Left hindlimb (tissue), 1 donor: ENCODE measurements around the gene PTDSS2.
"Not testable (repeated sequence)": the region's sequence is repeated elsewhere in the genome, so short reads cannot be mapped to it uniquely, and the experiment has no call there.

Experiments used
- DNase-seq: peaks from one replicate; pipeline ENCODE4 v3.0.0-alpha.2; 2018

PTDSS2 gene

GRCh38 chr11:449889-450808 lies at the start of gene PTDSS2:
TSS of gene PTDSS2 (plus strand) at chr11:450279. CDS start at chr11:450456, 177 bp downstream.
- peak; percentile 97 for DNase-seq

DNA sequence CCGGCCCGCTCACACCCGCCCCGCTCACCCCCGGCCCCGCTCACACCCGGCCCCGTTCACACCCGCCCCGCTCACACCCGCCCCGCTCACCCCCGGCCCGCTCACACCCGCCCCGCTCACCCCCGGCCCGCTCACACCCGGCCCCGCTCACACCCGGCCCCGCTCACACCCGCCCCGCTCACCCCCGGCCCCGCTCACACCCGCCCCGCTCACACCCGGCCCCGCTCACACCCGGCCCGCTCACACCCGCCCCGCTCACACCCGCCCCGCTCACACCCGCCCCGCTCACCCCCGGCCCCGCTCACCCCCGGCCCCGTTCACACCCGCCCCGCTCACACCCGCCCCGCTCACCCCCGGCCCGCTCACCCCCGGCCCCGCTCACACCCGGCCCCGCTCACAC lies 48.9 kb upstream of the PTDSS2 start:
- DNase-seq, result not testable (repeated sequence)

GRCh38 chr11:403021-403760 lies 46.9 kb upstream of the PTDSS2 start:
- DNase-seq, result no peak

- peak; percentile 24 for DNase-seq
These were observed 46.2 kb upstream of the PTDSS2 start for GRCh38 chr11:403761-404431.

DNA sequence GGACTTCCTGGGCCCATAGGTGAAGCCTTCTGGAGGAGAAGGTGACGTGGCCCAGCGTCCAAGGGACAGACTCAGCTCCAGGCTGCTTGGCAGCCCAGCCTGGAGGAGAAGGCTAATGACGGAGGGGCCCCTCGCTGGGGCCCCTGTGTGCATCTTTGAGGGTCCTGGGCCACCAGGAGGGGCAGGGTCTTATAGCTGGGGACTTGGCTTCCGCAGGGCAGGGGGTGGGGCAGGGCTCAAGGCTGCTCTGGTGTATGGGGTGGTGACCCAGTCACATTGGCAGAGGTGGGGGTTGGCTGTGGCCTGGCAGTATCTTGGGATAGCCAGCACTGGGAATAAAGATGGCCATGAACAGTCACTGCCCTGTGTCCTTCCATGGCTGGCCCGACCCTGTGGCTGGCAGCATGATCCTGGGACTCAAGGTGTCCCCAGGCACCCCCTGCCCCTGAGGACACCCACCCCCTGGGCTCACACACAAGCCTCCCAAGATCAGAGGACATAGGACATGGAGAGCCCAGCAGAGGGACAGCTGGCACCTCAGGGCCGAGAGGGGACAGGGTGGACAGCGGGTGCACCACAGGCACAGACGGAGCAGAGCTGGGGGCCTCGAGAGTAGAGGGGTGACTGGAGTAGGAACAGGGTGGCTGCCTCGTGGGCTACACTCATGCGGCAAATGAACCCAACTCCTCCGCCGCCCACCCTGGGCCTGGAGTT lies 45.4 kb upstream of the PTDSS2 start:
- DNase-seq, result peak; percentile 33

DNA sequence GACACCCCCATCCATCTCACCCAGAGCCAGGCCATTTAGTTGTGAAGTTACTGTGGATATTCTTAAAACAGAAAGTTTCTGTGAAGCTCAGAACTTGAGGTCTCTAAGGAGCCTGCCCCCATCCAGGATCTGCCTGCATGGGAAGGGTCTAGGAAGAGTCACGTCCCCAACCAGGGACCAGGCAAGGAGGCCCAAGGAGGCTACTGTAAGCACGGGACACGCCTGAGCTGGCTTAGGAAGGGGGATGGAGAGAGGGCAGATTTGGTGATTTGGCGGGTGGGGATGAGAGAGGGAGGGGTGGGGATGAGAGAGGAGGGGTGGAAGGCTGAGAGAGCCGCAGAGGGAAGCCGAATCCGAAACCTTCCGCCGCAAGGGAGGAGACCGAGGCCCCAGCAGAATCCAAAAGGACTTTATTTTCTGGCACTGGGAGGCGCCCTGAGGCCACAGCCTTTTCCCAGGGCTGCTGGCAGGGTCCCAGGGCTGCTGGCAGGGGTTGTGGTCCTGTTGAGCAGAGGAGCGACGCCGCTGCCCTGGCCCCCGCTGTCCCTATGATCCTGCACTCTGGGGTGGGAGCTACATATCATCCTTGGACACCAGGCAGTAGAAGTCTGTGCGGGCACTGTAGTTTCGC lies 44.6 kb upstream of the PTDSS2 start:
- peak; percentile 37 for DNase-seq

DNA sequence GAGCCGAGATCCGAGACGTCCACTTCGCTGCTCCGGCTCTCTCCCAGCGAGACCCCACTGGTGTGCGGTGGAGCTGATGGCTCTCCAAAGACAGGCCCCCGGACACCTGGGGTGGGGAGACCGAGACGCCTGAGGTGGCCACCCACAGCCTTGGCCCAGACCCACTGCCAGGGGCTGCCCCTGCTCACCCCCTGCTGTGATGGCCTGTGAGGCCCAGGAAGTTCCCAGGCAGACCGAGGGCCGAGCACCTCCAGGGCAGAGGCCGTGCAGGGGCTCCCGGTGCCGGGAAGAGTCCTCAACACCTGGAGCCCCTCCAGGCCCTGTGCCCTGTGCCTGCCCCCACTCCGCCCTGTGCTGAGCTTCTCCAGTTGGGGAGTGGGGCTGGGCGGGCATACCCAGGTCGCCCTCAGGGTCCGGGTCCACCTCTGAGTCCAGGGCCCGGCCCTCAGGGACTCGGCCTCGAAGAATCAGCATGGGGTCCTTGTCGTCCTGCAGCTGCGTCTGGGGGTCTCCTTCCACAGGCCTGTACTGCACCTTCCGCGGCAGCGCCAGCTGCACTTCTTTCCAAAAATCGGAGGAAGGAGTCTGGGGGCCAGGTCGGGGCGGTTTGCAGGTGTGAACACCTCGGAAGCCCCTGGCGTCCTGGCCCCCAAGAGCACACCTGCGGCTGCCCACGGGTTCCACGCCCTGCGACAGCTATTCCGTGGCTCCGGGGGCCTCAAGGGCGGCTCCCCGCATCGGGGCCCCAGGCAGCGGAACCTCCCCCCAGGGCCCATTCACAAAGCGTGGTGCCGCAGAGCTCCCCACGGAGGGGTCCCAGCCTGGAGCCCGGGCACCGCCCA lies 43.9 kb upstream of the PTDSS2 start:
- no peak for DNase-seq

GRCh38 chr11:406796-407650 lies 43.1 kb upstream of the PTDSS2 start:
- peak; percentile 81 for DNase-seq

DNA sequence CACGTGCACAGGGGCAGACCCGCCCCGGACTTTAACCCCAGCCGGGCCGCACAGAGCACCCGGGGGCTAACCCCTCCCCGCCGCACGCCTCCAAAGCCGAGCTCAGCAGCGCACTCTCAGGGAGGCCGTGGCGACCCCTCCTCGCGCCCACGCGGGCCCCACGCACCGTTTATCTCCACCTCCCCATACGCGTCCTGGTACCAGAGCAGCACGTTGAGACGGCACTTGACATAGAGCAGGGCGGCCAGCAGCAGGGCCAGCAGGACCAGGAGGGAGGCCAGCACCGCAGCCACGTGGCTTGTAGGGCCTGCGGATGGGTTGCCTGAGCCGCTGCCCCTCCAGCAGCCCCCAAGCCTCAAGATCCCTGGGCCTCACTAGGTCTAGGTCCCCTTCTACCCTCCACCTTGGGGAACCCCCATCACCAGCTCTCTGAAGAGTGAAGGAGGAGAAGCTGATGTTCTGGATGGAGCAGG lies 42.4 kb upstream of the PTDSS2 start:
- peak; percentile 21 for DNase-seq

DNA sequence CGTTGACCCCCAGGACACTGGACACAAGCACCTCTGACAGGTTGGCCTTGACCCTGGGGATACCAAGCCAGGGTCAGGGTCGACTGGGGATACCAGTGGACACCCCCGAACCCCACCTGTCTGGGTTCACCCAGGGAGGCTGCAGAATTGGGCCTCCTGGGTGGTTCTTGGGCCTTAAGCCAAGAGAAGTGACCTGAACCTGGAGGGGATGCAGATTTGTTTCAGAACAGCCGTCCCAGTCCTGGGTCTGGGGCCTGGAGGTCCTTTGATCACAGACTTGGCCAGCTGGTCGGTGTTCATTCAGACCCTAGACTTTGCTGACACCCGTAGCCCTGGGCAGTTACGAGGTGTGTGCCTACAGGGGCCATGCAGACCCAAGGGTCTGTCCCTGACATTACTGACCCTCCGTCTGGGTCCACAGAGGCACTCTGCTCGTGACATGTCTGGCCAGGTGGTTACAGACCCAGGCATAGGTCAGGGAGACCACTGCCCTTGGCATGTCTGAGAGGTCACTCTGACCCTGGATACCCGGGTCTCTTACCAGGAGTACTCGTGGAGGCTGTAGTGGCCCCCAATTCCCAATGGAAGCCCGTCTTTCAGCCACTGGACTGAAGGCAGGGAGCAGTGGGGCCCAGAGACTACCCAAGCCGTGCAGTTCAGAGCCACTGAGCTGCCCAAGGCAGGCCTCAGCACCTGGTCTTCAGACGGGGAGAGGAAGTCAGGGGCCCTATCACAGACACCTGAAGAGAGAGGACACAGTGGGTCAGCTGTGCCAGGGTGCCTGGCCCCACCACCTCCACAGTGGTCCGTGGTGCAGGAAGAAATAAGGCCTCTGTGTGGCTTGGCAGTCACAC lies 41.7 kb upstream of the PTDSS2 start:
- DNase-seq, result peak; percentile 19

DNA sequence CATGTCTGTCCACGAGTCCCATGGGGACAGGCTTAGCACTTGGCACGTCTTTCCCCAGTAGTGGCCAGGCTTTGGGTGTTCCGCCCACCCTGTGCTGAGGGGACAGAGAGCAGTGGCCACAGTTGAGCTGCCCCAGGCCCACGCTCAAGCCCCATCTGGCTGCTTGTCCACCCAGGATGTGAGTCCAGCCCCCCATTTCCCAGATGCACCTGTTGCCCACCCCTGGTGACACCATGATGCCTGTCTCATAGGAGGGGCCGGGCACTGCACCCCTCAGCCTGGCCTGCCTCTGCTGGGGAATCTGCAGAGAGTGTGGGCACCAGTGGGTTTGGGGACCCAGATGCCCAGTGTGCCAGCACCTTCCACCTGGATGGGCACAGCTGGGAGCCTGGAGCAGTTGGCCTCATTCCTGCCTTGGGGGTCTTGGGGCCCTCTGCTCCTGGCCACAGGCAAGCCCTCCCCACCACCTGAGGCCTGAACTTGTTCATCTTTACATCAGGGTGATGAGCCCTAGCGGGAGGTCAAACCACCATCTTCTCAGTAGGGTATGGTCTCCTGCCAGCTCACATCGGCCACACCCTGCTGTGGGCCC lies 41.0 kb upstream of the PTDSS2 start:
- DNase-seq, result peak; percentile 48

- peak; percentile 31 for DNase-seq
These were observed 40.2 kb upstream of the PTDSS2 start for GRCh38 chr11:409600-410483.

- DNase-seq, result not testable (repeated sequence)
These were observed 39.4 kb upstream of the PTDSS2 start for GRCh38 chr11:410711-411110.

DNA sequence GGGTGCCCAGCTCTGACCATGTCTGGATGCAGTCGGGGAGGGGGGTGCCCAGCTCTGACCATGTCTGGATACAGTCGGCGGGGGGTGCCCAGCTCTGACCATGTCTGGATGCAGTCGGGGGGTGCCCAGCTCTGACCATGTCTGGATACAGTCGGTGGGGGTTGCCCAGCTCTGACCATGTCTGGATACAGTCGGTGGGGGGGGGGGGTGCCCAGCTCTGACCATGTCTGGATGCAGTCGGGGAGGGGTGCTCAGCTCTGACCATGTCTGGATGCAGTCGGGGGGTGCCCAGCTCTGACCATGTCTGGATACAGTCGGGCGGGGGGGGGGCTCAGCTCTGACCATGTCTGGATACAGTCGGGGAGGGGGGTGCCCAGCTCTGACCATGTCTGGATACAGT lies 38.6 kb upstream of the PTDSS2 start:
- DNase-seq, result not testable (repeated sequence)

DNA sequence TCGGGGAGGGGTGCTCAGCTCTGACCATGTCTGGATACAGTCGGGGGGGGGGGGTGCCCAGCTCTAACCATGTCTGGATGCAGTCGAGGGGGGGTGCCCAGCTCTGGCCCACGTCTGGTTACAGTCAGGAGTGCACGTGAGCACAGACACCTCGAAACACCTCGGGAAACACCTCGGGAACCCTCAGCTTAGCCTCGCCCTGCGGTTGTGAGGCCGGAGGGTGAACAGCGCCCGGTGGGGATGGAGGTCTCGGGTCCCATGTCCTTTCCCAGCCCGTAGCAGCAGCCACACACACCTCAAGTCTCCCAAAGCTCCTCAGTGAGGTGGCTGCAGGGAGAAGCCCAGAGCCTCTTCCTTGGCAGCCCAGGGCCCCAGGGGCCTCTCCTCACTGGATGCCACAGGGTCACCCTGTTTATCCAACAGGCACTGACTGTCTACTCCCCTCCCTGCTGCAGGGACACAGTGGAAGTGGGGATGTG lies 37.4 kb upstream of the PTDSS2 start:
- DNase-seq, result no peak

DNA sequence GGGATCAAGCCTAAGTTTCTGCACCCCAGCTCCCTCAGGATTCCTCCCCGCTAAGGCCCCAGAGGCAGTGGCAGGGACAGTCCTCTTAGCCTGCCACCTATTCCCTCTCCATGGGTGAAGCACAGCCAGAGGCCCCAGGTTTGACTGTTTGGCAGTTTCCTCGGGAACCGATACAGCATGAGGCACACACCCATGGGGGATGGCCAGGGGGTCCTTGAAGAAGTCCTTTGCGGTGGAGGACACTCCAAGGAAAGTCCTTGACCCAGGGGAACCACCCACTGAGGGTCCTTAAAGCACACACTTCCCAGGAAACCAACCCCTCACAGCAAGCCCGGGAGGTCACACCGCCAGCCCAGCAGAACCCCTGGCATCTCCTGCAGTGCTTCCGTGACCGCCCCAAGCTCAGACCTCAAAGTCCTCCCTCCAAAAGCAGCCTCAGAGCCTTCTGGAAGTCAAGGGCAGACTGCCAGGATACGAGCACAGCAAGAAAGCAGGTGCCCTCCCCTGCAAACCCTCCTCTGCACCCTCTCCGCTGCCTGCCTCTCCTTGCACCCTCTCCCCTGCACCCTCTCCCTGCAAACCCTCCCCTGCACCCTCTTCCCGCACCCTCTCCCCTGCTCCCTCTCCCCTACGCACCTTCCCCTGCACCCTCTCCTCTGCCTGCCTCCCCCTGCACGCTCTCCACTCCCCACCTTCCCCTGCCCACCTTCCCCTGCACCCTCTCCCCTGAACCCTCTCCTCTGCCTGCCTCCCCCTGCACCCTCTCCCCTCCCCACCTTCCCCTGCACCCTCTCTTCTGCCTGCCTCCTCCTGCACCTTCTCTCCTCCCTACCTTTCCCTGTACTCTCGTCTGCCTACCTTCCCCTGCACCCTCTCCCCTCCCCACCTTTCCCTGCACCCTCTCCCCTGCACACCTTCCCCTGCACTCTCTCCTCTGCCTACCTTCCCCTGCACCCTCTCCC lies 36.7 kb upstream of the PTDSS2 start:
- DNase-seq, result no peak
